ENCODE data around the gene CANT1. TPM values are rescaled to one million over a fixed set of nuclear protein-coding genes. Genes with fewer than 3 reads are reported as not detected.

The CANT1 gene
- total RNA-seq, 1 experiment from 2014 or later: 33.0 TPM

GRCh38 chr17:79017546-79018369 is 8.2 kb upstream of the CANT1 start:
- Mint-ChIP-seq H3K36me3 (ENCODE audit: insufficient read depth in 1 of 3, low read depth in 3 of 3) (peaks cover 4 to 11% (median 5%) of the 10 kb centered on the region in 3 experiments; a peak in 6 of 7 replicates), H3K27ac (no peak overlapping the region), H3K4me1 (peaks cover 4 to 5% of the 10 kb centered on the region in 2 experiments; a peak in 3 of 4 replicates), H3K27me3 (ENCODE audit: low read depth) (peaks cover 78% of the 10 kb centered on the region), H3K9me3 (peaks cover 31 to 33% of the 10 kb centered on the region in 2 experiments), H3K4me3 (no peak overlapping the region)
- no peak overlapping the region for H3K23ac ChIP-seq (ENCODE audit: insufficient read length, low read depth, low read length)
- H2BK12ac ChIP-seq (ENCODE audit: insufficient read length, low read depth, low read length): no peak overlapping the region
- peaks cover 12% of the 10 kb centered on the region; the same call in 1 of the 2 replicates for H3K27me3 ChIP-seq (ENCODE audit: insufficient read depth, low read length)
- H3K27ac ChIP-seq (ENCODE audit: insufficient read length, low read depth, low read length): no peak overlapping the region
- no CpG with 5 or more reads among the region's 6 CpGs for WGBS (ENCODE audit: extremely low coverage, insufficient read length, low lambda C conversion rate)
- no peak overlapping the region for H4K8ac ChIP-seq (replicated peaks; ENCODE audit: insufficient read length, low read depth, low read length)
- peak overlapping the region; percentile 14 for H2BK20ac ChIP-seq (ENCODE audit: low read depth, low read length, poor library complexity, severe bottlenecking)
- H2AK5ac ChIP-seq (ENCODE audit: insufficient read length, low read length): no peak overlapping the region
- H2BK15ac ChIP-seq (ENCODE audit: low read depth, low read length): no peak overlapping the region
- H3K4me1 ChIP-seq (ENCODE audit: insufficient read depth, low read length): no peaks in the 10 kb centered on the region
- no peaks in the 10 kb centered on the region for H3K23me2 ChIP-seq (ENCODE audit: insufficient read length, low read depth, low read length, poor library complexity, severe bottlenecking)
- no peak for TF ChIP-seq CTCF (conservative IDR thresholded peaks at IDR 0.05)
- no peaks in the 10 kb centered on the region for H4K20me1 ChIP-seq (ENCODE audit: control insufficient read depth, insufficient read depth, insufficient read length)
- H3K9ac ChIP-seq (ENCODE audit: extremely low read depth, insufficient read length, low read length): no peak overlapping the region
- H2AFZ ChIP-seq (ENCODE audit: low read length): no peak overlapping the region
- H3K18ac ChIP-seq (ENCODE audit: insufficient read length, low read depth, low read length): no peak overlapping the region
- no peak overlapping the region for H4K5ac ChIP-seq (ENCODE audit: insufficient read length, low read depth, low read length)
- H4K91ac ChIP-seq (ENCODE audit: insufficient read length, low read depth, low read length): no peak overlapping the region
- H3K4ac ChIP-seq (ENCODE audit: low read depth, low read length): no peak overlapping the region
- no peak overlapping the region for H3K56ac ChIP-seq (ENCODE audit: insufficient read length, low read depth, low read length)
- DNase-seq: no peak
- no peak overlapping the region for H3K4me2 ChIP-seq (ENCODE audit: insufficient read depth, insufficient read length, low read length)
- H2BK120ac ChIP-seq (ENCODE audit: low read depth, low read length, poor library complexity, severe bottlenecking): no peak overlapping the region
- no peaks in the 10 kb centered on the region for H3K79me2 ChIP-seq (ENCODE audit: insufficient read depth, low read length)
- H3T11ph ChIP-seq (ENCODE audit: low read length): no peak overlapping the region
- H2BK5ac ChIP-seq (ENCODE audit: insufficient read length, low read length): no peak overlapping the region
- H3K9me3 ChIP-seq (ENCODE audit: control insufficient read depth, low read depth, low read length): peaks cover 8% of the 10 kb centered on the region
- no peak overlapping the region for H3K14ac ChIP-seq (ENCODE audit: insufficient read depth, low read length)
- no peaks in the 10 kb centered on the region for H3K79me1 ChIP-seq (ENCODE audit: insufficient read depth, low read depth, low read length, poor library complexity, severe bottlenecking)
